Measurements from ENCODE around the gene LMBRD1. TPM values are rescaled to one million over a fixed set of nuclear protein-coding genes. Genes with fewer than 3 reads are reported as not detected.

The LMBRD1 gene
- total and polyA plus RNA-seq, 2 of the 8 experiments (the other 6 are each of a cell fraction or from before 2014, with no cell fraction given), result 9.1 to 16.8 TPM

DNA sequence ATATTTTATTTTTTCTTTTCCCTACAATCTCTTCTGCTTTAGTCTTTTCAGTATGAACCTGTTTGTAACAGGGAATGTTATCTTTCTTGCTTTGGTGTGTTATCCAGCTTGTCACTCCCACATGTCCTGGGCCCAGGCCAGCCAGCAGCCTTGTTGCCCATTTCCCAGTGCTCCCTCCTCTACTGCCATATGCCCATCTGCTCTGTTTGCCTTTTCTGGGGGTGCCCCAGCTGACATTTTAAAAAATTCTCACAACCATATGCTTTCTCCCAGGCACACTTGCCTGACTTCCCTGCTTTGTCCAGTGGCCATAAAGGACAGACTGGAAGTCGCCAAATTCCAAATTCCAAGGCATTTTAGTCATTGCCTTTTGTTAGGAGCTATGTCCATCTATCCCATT is 23.6 kb upstream of the LMBRD1 start:
- Histone ChIP-seq H3K23me2 (ENCODE audit: low read depth, low read length) (no peaks in the 10 kb centered on the region), H4K8ac (ENCODE audit: extremely low read depth, insufficient read depth, low read length) (no peak overlapping the region), H3K4me3 (ENCODE audit: extremely low read depth in 1 of 4, insufficient read depth in 2 of 4, low read depth in 3 of 4, low read length in 4 of 4) (no peak overlapping the region), H3K4me2 (ENCODE audit: insufficient read depth in 1 of 2, low read depth in 2 of 2, low read length in 2 of 2) (no peak overlapping the region), H2AK5ac (ENCODE audit: low read depth, low read length) (no peak overlapping the region), H3K79me1 (ENCODE audit: low read depth, low read length) (no peaks in the 10 kb centered on the region), H4K5ac (ENCODE audit: insufficient read length, low read depth, low read length) (no peak overlapping the region), H2AFZ (ENCODE audit: low read length) (no peak overlapping the region), H3K9ac (replicated peaks in 1 of 4; ENCODE audit: extremely low read depth in 1 of 4, low read depth in 3 of 4, low read length in 3 of 4) (no peak overlapping the region), H3K36me3 (ENCODE audit: control insufficient read depth in 2 of 4, insufficient read depth in 4 of 4, low read length in 3 of 4) (no peaks in the 10 kb centered on the region), H3K23ac (ENCODE audit: insufficient read length) (no peak overlapping the region), H4K91ac (replicated peaks; ENCODE audit: insufficient read length, low read length) (no peak overlapping the region), H3K18ac (ENCODE audit: extremely low read depth, low read length) (no peak overlapping the region), H3K14ac (ENCODE audit: insufficient read length) (no peak overlapping the region), H3K9me3 (ENCODE audit: insufficient read depth in 2 of 2, low read depth in 1 of 2, low read length in 1 of 2) (no peaks in the 10 kb centered on the region), H3K56ac (replicated peaks; ENCODE audit: insufficient read length, low read depth, low read length) (no peak overlapping the region), H3K4me1 (replicated peaks in 1 of 4; ENCODE audit: control insufficient read depth in 3 of 4, insufficient read depth in 4 of 4, low read length in 3 of 4) (no peaks in the 10 kb centered on the region), H2BK5ac (ENCODE audit: low read depth, low read length) (no peak overlapping the region), H3K27ac (ENCODE audit: low read depth, low read length) (no peak overlapping the region), H2BK20ac (ENCODE audit: low read length) (no peak overlapping the region), H2BK15ac (ENCODE audit: low read length) (no peak overlapping the region), H3K27me3 (replicated peaks in 1 of 4; ENCODE audit: control insufficient read depth in 3 of 4, extremely low read depth in 1 of 4, insufficient read depth in 3 of 4, low read length in 3 of 4) (no peaks in the 10 kb centered on the region), H4K20me1 (replicated peaks in 1 of 2; ENCODE audit: control insufficient read depth in 1 of 2, insufficient read depth in 2 of 2, low read length in 2 of 2) (no peaks in the 10 kb centered on the region), H2BK120ac (replicated peaks; ENCODE audit: low read depth, low read length) (no peak overlapping the region), H2BK12ac (ENCODE audit: low read depth, low read length) (no peak overlapping the region), H3K4ac (replicated peaks; ENCODE audit: insufficient read length, low read depth, low read length) (no peak overlapping the region), H3K79me2 (ENCODE audit: control insufficient read depth in 1 of 2, insufficient read depth in 2 of 2, low read length in 2 of 2) (no peaks in the 10 kb centered on the region)
- WGBS, 2 experiments (ENCODE audit: extremely low coverage in 1 of 2, insufficient coverage in 1 of 2, insufficient read length in 1 of 2, insufficient replicate concordance in 2 of 2, low coverage in 1 of 2, low lambda C conversion rate in 2 of 2, missing lambda C conversion rate in 1 of 2), result 95% methylated on average over 1 of the region's 1 CpG; no CpG with 5 or more reads in 1 of the 2 experiments
- FAIRE-seq, result no peak
- CTCF ChIA-PET (ENCODE audit: partially characterized antibody), result interaction anchor here (1.1 to 1.7 kb wide), 2 partner anchors 18 to 24 kb away, joined by 3 to 5 read pairs; partner anchors contain the start of gene LMBRD1
- DNase-seq (ENCODE audit: low read depth in 1 of 2, low spot score in 2 of 2), result no peak
- TF ChIP-seq SIX5 (IDR thresholded peaks at IDR 0.05; ENCODE audit: low read depth, low read length) (no peak), BRCA1 (IDR thresholded peaks at IDR 0.05; ENCODE audit: low read depth, low read length) (no peak)
- POLR2A ChIA-PET (ENCODE audit: partially characterized antibody), result no interaction called here
